ENCODE results near the gene QSOX1. TPM values are rescaled to one million over a fixed set of nuclear protein-coding genes. Genes with fewer than 3 reads are reported as not detected.

QSOX1 gene
- total RNA-seq, 1 donor from 2014 or later, result 202 TPM

GRCh38 chr1:180116964-180117763, 37.5 kb upstream of the QSOX1 start:
- TF ChIP-seq, protein P1, sequence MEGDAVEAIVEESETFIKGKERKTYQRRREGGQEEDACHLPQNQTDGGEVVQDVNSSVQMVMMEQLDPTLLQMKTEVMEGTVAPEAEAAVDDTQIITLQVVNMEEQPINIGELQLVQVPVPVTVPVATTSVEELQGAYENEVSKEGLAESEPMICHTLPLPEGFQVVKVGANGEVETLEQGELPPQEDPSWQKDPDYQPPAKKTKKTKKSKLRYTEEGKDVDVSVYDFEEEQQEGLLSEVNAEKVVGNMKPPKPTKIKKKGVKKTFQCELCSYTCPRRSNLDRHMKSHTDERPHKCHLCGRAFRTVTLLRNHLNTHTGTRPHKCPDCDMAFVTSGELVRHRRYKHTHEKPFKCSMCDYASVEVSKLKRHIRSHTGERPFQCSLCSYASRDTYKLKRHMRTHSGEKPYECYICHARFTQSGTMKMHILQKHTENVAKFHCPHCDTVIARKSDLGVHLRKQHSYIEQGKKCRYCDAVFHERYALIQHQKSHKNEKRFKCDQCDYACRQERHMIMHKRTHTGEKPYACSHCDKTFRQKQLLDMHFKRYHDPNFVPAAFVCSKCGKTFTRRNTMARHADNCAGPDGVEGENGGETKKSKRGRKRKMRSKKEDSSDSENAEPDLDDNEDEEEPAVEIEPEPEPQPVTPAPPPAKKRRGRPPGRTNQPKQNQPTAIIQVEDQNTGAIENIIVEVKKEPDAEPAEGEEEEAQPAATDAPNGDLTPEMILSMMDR (IDR thresholded peaks at IDR 0.05; ENCODE audit: insufficient read depth, low read length, poor library complexity, severe bottlenecking), result no peak
- H3K4me3 ChIP-seq (ENCODE audit: low read depth, low read length), result no peak overlapping the region
- no peaks in the 10 kb centered on the region for H3K27me3 ChIP-seq (ENCODE audit: control insufficient read depth, insufficient read depth, low read length)
- peak; percentile 42 for DNase-seq (ENCODE audit: low read depth)
- H3K36me3 ChIP-seq (ENCODE audit: control insufficient read depth, insufficient read depth, low read length), result no peaks in the 10 kb centered on the region

GRCh38 chr1:180117764-180118116, 36.9 kb upstream of the QSOX1 start:
- Histone ChIP-seq H3K36me3 (ENCODE audit: control insufficient read depth, insufficient read depth, low read length) (no peaks in the 10 kb centered on the region), H3K27me3 (ENCODE audit: control insufficient read depth, insufficient read depth, low read length) (no peaks in the 10 kb centered on the region), H3K4me3 (ENCODE audit: low read depth, low read length) (no peak overlapping the region)
- no peak for DNase-seq (ENCODE audit: low read depth)
- TF ChIP-seq, protein P1 (IDR thresholded peaks at IDR 0.05; ENCODE audit: insufficient read depth, low read length, poor library complexity, severe bottlenecking), result no peak

- no peak for DNase-seq (ENCODE audit: low read depth)
- H3K36me3 ChIP-seq (ENCODE audit: control insufficient read depth, insufficient read depth, low read length), result no peaks in the 10 kb centered on the region
- no peak overlapping the region for H3K4me3 ChIP-seq (ENCODE audit: low read depth, low read length)
- H3K27me3 ChIP-seq (ENCODE audit: control insufficient read depth, insufficient read depth, low read length), result no peaks in the 10 kb centered on the region
- TF ChIP-seq, protein P1 (IDR thresholded peaks at IDR 0.05; ENCODE audit: insufficient read depth, low read length, poor library complexity, severe bottlenecking), result no peak
Observed at GRCh38 chr1:180119837-180120236, 34.8 kb upstream of the QSOX1 start.

DNA sequence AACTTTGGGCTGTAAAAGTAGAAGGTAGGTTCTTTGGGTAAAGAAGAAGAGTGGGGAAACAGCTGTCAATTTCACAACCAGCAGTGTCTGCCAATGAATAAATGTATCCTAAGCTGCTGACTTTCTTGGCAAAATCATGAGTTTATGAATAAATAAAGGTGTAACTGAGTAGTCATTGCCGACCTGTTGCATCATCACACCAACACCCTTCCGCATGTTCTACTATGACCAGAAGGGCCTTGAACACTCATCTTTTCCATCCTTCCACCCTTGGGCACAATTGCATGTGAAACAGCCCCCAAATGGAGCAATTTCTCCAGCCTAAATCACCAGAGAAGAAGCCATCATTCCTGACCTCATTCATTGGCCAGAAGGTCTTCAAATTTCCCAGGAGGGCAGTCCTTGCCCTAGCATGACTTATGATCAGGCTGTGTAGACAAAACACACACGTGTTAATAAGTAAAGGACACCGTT, 31.2 kb upstream of the QSOX1 start:
- H3K36me3 ChIP-seq (ENCODE audit: control insufficient read depth, insufficient read depth, low read length), result no peaks in the 10 kb centered on the region
- TF ChIP-seq, protein P1 (IDR thresholded peaks at IDR 0.05; ENCODE audit: insufficient read depth, low read length, poor library complexity, severe bottlenecking), result no peak
- no peak for DNase-seq (ENCODE audit: low read depth)
- no peaks in the 10 kb centered on the region for H3K27me3 ChIP-seq (ENCODE audit: control insufficient read depth, insufficient read depth, low read length)
- H3K4me3 ChIP-seq (ENCODE audit: low read depth, low read length), result no peak overlapping the region

DNA sequence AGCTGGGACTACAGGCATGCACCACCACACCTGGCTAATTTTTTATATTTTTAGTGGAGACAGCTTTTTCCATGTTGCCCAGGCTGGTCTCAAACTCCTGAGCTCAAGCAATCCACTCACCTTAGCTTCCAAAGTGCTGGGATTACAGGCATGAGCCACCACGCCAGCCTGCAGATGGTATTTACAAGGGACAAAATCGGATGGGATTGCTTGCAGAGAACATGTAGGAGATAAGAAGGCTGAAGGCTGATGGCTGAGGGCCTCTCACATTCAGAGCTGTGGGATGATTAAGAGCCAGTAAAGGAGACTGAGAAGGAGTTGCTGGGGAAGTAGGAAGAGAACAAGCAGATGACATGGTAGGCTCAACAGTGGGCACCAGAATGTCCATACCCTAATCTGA, 24.0 kb upstream of the QSOX1 start:
- no peak for DNase-seq (ENCODE audit: low read depth)
- Histone ChIP-seq H3K36me3 (ENCODE audit: control insufficient read depth, insufficient read depth, low read length) (no peaks in the 10 kb centered on the region), H3K27me3 (ENCODE audit: control insufficient read depth, insufficient read depth, low read length) (no peaks in the 10 kb centered on the region), H3K4me3 (ENCODE audit: low read depth, low read length) (no peak overlapping the region)
- TF ChIP-seq, protein P1 (IDR thresholded peaks at IDR 0.05; ENCODE audit: insufficient read depth, low read length, poor library complexity, severe bottlenecking), result no peak

DNA sequence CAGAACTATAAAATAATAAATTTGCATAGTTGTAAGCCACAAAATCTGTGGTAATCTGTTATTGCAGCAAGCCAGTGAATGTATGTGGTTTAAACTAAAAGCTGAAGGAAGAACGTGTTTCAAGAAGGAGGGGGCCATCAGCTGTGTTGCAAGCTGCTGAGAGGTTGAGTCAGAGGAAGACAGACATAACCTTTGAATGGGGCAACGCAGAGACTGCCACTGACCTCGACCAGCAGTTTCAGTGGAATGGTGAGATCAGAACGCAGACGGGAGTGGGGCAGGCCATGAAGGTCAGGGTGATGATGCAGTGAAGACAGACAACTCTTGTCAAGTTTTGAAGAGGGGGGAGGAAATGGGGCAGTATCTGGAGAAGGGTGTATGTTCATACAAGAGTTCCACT, 23.2 kb upstream of the QSOX1 start:
- TF ChIP-seq, protein P1 (IDR thresholded peaks at IDR 0.05; ENCODE audit: insufficient read depth, low read length, poor library complexity, severe bottlenecking), result no peak
- peak; percentile 29 for DNase-seq (ENCODE audit: low read depth)
- H3K27me3 ChIP-seq (ENCODE audit: control insufficient read depth, insufficient read depth, low read length), result no peaks in the 10 kb centered on the region
- no peaks in the 10 kb centered on the region for H3K36me3 ChIP-seq (ENCODE audit: control insufficient read depth, insufficient read depth, low read length)
- no peak overlapping the region for H3K4me3 ChIP-seq (ENCODE audit: low read depth, low read length)

Data from kidney epithelial cell (primary cell).